ENCODE results near the gene TAS2R30. TPM values are rescaled to one million over a fixed set of nuclear protein-coding genes. Genes with fewer than 3 reads are reported as not detected.

TAS2R30 gene
- total and polyA plus RNA-seq, 9 of the 15 experiments (the other 6 are each of a cell fraction or from before 2014, with no cell fraction given) = 0.11 to 4.0 (median 0.99) TPM; not detected in 3

DNA sequence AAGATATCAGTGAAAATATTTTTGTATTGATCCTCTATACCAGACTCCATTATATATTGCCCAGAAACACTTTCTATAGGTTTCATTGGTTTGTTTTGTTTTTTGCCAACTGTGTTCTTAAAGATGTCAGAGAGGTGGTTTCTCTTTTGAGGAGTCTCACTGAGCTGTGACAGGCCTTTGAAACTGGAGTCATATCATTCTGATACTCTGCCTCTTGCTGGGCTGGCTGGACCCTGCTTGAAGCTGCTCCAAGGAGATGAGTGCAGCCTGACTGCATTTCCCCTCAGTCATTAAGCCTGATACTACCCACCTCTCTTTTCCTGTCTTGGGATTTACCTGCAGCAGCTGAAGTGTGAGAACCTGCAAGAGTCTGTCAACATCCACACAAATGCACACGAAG is 16.4 kb upstream of the TAS2R30 start:
- no peaks in the 10 kb centered on the region for H3K36me3 ChIP-seq (ENCODE audit: control insufficient read depth, insufficient read depth, low read length)
- DNase-seq (ENCODE audit: extremely low read depth in 1 of 4, low spot score in 3 of 4) (no peak), ATAC-seq (no peak), FAIRE-seq (no peak)
- H3K27me3 ChIP-seq (ENCODE audit: control insufficient read depth in 2 of 2, insufficient read depth in 2 of 2, low read length in 2 of 2) = no peaks in the 10 kb centered on the region
- no peak overlapping the region for H3K27ac ChIP-seq (ENCODE audit: extremely low read depth, low read depth, low read length)
- H3K4me3 ChIP-seq = no peak overlapping the region
- 75% methylated on average over 1 of the region's 1 CpG for WGBS (ENCODE audit: insufficient coverage, low coverage, missing lambda C conversion rate)
- H3K9me1 ChIP-seq (ENCODE audit: control insufficient read depth, insufficient read depth, low read length) = no peaks in the 10 kb centered on the region
- TF ChIP-seq RBM17 (IDR thresholded peaks at IDR 0.05; ENCODE audit: borderline replicate concordance, low read depth, low read length) (no peak), NR2C1 (IDR thresholded peaks at IDR 0.05) (no peak), NR2C1 (tag; IDR thresholded peaks at IDR 0.05) (no peak), ZNF12 (CRISPR knock-in tag; IDR thresholded peaks at IDR 0.05) (no peak), GABPB1 (CRISPR knock-in tag; IDR thresholded peaks at IDR 0.05) (no peak), GTF3C2 (IDR thresholded peaks at IDR 0.05; ENCODE audit: borderline replicate concordance, extremely low read depth, insufficient read length) (no peak), TAF15 (IDR thresholded peaks at IDR 0.05; ENCODE audit: low read depth, low read length) (no peak), ETV5 (CRISPR knock-in tag; IDR thresholded peaks at IDR 0.05; ENCODE audit: low read depth) (no peak), CBX2 (IDR thresholded peaks at IDR 0.05; ENCODE audit: insufficient read depth, low read length, poor library complexity, severe bottlenecking) (no peak), ATF2 (CRISPR knock-in tag; IDR thresholded peaks at IDR 0.05) (no peak)
- H3K9ac ChIP-seq (ENCODE audit: insufficient read depth in 1 of 2, low read depth in 2 of 2, low read length in 2 of 2) = no peak overlapping the region
- ChIA-PET CTCF (ENCODE audit: low intra/inter-chr PET ratio) (no interaction called here), POLR2A (no interaction called here)
- no TSS peak for BruUV-seq (replicated peaks)
- intact Hi-C loops (cut with micrococcal nuclease) = no loop called here
- no peaks in the 10 kb centered on the region; the same call in none of the 2 replicates for H3K9me3 ChIP-seq (replicated peaks; ENCODE audit: control insufficient read depth, insufficient read depth, low read depth, low read length)
- H4K20me1 ChIP-seq (replicated peaks; ENCODE audit: control insufficient read depth, insufficient read depth, low read length) = no peaks in the 10 kb centered on the region
- peaks cover 52% of the 10 kb centered on the region for H3K79me2 ChIP-seq (ENCODE audit: control insufficient read depth, insufficient read depth, low read length)
- no peaks in the 10 kb centered on the region for H3K4me1 ChIP-seq (replicated peaks in 1 of 2; ENCODE audit: control insufficient read depth in 2 of 2, insufficient read depth in 2 of 2, low read length in 2 of 2)
- in situ Hi-C loops (cut with MboI) = no loop called here
- H3K4me2 ChIP-seq (ENCODE audit: insufficient read depth, low read length) = no peak overlapping the region
- no peak overlapping the region for H2AFZ ChIP-seq (ENCODE audit: low read depth, low read length)
